ENCODE results near the gene PPP5C.
"Not testable (repeated sequence)": the region's sequence is repeated elsewhere in the genome, so short reads cannot be mapped to it uniquely, and the experiment has no call there.

The PPP5C gene

GRCh38 chr19:46373491-46374359 is 26.8 kb downstream of the PPP5C start:
- no peak overlapping the region for H3K4me3 ChIP-seq
- H3K27ac ChIP-seq: peak overlapping the region; percentile 50 to 75
- no peaks in the 10 kb centered on the region for H3K27me3 ChIP-seq
- TF ChIP-seq CTCF (IDR thresholded peaks at IDR 0.05): no peak
- peaks cover 16 to 47% (median 20%) of the 10 kb centered on the region in 3 donors for H3K36me3 ChIP-seq
- H3K9me3 ChIP-seq: no peaks in the 10 kb centered on the region
- H3K4me1 ChIP-seq: peaks cover under 1 to 57% (median 41%) of the 10 kb centered on the region in 4 donors
- intact Hi-C loops (cut with DNase I; ENCODE audit: low total_unique reads): no loop called here
- DNase-seq: peak in 1 of 2 donors; percentile 86

- Histone ChIP-seq H3K27me3 (no peaks in the 10 kb centered on the region), H3K36me3 (peaks cover 16 to 36% (median 20%) of the 10 kb centered on the region in 3 donors), H3K27ac (peak overlapping the region; percentile 50 to 75), H3K9me3 (no peaks in the 10 kb centered on the region), H3K4me1 (peaks cover 5 to 66% (median 48%) of the 10 kb centered on the region in 4 donors), H3K4me3 (no peak overlapping the region)
- TF ChIP-seq CTCF (IDR thresholded peaks at IDR 0.05): no peak
- peak in 1 of 2 donors; percentile 44 for DNase-seq
- intact Hi-C loops (cut with DNase I; ENCODE audit: low total_unique reads): no loop called here
Measured at GRCh38 chr19:46374536-46375475, 27.9 kb downstream of the PPP5C start.

GRCh38 chr19:46375476-46376067 is 28.7 kb downstream of the PPP5C start:
- H3K27me3 ChIP-seq; intact Hi-C loops (cut with DNase I; ENCODE audit: low total_unique reads): not testable (repeated sequence)

GRCh38 chr19:46376241-46377153 is 29.6 kb downstream of the PPP5C start:
- Histone ChIP-seq H3K9me3 (no peaks in the 10 kb centered on the region), H3K27me3 (no peaks in the 10 kb centered on the region), H3K4me3 (no peak overlapping the region), H3K4me1 (peaks cover 5 to 73% (median 51%) of the 10 kb centered on the region in 4 donors), H3K27ac (peak overlapping the region; percentile 55 to 56), H3K36me3 (peaks cover 16 to 35% (median 24%) of the 10 kb centered on the region in 3 donors)
- intact Hi-C loops (cut with DNase I; ENCODE audit: low total_unique reads): no loop called here
- TF ChIP-seq CTCF (IDR thresholded peaks at IDR 0.05): no peak
- DNase-seq: peak in 1 of 2 donors; percentile 59

More at GRCh38 chr19:46375476-46376067, 28.7 kb downstream of the PPP5C start:
- DNase-seq: peak in 1 of 2 donors; percentile 37
- not testable (repeated sequence) for H3K4me3 ChIP-seq, H3K9me3 ChIP-seq
- Histone ChIP-seq H3K27ac (peak overlapping the region in 1 of 2 donors; percentile 29), H3K4me1 (peaks cover 5 to 71% (median 52%) of the 10 kb centered on the region in 4 donors), H3K36me3 (peaks cover 16 to 36% (median 20%) of the 10 kb centered on the region in 3 donors)

GRCh38 chr19:46378268-46378667 is 31.4 kb downstream of the PPP5C start:
- H3K4me3 ChIP-seq: no peak overlapping the region
- DNase-seq: no peak
- intact Hi-C loops (cut with DNase I; ENCODE audit: low total_unique reads): no loop called here
- no peaks in the 10 kb centered on the region for H3K27me3 ChIP-seq
- TF ChIP-seq CTCF (IDR thresholded peaks at IDR 0.05): no peak
- peak overlapping the region; percentile 55 to 56 for H3K27ac ChIP-seq
- H3K4me1 ChIP-seq: peaks cover 5 to 62% (median 41%) of the 10 kb centered on the region in 4 donors
- H3K36me3 ChIP-seq: peaks cover 16 to 50% (median 42%) of the 10 kb centered on the region in 3 donors
- no peaks in the 10 kb centered on the region for H3K9me3 ChIP-seq
